HG03520 (cell line): ENCODE results near the gene LPIN1.

Experiments
- ATAC-seq: cut with Tn5 transposase; IDR thresholded peaks from one replicate; pipeline ENCODE4 v1.9.1; 2021; ENCODE audit warnings: mild to moderate bottlenecking, moderate library complexity; ENCODE audit not compliant: unreplicated experiment

LPIN1 gene, protein sequence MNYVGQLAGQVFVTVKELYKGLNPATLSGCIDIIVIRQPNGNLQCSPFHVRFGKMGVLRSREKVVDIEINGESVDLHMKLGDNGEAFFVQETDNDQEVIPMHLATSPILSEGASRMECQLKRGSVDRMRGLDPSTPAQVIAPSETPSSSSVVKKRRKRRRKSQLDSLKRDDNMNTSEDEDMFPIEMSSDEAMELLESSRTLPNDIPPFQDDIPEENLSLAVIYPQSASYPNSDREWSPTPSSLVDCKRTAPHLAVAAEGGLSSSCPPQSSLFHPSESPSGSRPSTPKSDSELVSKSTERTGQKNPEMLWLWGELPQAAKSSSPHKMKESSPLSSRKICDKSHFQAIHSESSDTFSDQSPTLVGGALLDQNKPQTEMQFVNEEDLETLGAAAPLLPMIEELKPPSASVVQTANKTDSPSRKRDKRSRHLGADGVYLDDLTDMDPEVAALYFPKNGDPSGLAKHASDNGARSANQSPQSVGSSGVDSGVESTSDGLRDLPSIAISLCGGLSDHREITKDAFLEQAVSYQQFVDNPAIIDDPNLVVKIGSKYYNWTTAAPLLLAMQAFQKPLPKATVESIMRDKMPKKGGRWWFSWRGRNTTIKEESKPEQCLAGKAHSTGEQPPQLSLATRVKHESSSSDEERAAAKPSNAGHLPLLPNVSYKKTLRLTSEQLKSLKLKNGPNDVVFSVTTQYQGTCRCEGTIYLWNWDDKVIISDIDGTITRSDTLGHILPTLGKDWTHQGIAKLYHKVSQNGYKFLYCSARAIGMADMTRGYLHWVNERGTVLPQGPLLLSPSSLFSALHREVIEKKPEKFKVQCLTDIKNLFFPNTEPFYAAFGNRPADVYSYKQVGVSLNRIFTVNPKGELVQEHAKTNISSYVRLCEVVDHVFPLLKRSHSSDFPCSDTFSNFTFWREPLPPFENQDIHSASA

DNA sequence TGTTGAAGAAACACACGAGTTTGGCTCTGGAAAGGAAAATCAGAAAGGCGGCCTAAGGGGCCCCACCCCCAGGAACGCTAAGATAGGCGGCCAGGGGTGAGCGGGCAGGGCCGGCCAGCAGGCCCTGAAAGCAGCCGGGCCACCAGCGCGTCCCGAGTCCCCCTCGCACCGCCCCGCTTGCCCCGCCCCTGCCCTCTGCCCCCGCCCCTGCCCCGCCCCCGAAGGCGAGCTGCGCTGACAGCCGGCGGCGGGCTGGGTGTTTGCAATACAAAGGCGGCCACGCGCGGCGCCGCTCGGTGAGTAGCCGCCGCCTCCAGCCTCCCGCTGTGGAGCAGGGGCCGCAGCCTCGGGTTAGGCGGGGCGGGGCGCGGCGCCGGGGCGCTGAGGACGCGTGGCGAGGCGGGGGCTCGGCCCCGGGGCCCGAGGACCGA, at the start of gene LPIN1:
TSS of gene LPIN1 (plus strand) at position 257 of the 431 bp plus-strand sequence. CDS start 18,910 bp downstream, outside the sequence.
- ATAC-seq = peak; percentile 48

DNA sequence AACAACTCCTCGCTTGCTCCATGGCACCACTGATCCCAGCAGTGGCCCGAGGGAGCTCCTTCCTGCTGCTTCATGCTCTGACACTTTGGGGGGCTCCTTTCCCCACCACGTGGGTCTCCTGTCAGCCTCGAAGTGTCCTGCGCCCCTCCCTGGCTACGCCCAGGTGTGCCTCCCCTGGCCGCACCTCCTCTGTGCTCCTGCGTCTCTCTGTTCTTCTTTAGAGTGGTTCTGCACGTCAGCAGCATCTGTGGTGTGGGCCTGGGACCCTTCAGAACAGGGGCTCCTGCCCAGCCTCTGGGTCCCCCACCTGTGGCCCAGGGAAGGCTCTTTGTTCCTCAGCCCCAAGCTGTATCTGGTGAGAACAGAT, 49.7 kb upstream of the LPIN1 start:
- ATAC-seq = no peak

DNA sequence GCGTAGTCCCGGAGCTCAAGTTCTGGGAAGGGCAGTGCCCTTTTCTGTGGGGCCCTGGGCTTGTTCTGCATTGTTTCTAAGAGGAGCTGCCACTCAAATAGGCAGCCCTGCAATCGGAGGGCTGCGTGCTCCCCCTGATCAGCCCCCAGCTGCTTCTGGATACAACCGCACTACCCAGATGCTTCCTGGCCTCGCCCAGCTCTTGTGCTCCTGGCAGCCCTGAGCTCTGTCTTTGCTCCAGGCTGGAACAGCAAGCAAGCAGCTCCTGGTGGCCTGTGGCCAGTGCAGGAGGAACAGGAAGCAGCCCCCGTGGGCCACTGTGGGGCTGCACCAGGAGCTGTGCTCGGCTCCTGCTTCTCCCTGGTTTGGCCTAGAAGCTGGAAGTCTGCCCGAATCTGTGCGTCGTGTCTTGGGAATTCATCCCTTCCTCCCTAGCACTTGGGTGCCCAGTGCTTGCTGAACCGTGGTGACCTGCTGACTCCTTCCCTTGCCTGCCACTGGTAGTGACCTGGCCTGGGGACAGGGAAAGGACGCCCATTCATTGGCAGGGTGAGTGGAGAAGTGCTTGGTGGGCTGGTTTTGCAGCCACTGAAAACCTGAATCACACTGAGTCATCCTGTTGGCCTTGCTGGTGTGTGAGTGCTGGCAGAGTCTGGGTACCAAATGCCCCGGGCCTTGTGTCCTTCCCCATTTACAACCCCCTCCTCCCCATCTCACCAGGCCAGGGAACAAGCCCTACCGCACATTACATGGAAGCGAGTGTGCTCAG, 49.1 kb upstream of the LPIN1 start:
- no peak for ATAC-seq

DNA sequence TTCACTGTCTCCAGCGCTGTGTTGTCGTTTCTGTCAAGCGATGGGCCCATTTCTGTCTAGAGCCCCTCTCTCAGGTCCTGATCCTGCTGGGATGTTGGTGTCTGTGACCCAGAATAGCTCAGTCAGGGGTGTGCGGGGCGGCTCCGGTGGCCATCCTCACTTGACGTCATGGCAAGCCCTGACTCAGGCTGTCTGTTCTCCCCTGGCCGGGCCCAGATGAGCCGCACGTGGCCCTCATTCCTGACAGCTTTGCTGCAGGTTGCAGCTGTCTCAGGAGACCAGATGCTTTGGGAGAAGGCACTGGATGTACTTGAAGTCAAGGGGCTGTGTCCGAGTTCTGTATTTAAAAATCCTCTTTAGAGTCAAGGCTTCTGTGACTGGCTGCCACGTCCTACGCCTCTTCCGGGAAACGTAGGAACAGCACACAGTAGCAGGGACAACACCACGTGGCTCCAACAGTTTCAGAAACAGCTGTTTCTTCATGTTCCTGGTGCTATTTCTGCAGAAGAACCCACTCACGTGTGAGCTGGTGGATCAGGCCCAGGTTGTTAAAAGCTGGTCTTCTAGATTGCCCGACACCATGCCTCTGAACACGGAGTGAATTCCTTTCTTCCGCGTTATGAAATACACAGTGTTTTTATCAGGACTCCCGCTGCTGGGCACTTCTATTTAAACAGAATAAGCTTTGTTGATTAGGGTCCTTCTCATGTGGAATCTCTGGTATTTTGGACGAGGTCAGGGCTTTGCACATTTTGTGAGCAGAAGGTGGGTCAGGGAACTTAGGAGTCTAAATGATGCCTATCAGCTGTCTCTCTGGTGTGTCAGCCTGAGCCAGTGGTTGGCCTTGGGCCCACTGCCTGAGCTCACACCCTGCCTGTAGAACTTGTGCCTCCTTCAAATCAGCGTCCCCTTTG, 48.2 kb upstream of the LPIN1 start:
- ATAC-seq = no peak

DNA sequence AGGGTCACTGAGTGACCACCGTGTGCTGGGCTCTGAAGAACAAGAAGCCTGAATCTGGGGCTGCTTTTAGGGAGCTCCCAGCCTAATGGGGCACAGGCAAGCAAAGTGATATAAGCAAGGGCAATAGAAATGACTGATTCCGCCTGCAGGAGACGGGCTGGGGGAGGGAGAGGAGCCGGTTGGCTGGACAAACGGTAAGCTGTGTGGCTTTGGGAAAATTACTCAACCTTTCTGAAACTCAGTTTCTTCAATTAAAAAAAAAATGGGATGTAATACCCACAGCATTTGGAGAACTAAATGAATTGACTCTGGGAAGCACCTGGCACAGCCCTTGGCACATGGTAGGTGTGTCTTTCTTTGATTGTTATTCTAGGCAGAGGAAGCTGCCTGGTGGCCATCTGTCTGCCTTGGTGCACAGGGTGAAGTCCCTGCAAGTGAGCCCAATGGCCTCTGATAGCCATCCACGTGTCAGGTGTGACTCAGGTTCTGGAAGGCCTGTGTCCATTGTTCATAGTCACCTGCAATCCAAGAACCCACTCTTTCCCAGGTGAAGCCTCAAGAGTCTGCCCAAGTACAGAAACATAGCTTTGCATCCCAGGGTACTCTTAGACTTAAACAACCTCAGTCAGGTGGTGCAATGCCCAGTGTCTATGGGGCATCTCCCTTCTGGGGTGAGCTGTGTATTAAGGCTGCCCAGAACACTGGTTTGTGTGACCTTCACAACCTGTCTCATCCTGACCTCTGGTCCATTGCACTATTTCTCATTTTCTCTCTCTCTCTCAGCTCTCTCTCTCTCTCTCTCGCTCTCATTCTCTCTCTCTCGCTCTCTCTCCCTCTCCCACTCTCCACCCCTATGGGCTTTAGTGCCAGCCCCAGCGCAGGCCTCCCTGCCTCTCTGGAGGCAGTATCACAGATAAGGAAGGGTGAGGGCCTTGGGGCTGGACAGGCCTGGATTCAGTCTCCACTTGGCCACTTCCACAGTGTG, 46.5 kb upstream of the LPIN1 start:
- no peak for ATAC-seq

DNA sequence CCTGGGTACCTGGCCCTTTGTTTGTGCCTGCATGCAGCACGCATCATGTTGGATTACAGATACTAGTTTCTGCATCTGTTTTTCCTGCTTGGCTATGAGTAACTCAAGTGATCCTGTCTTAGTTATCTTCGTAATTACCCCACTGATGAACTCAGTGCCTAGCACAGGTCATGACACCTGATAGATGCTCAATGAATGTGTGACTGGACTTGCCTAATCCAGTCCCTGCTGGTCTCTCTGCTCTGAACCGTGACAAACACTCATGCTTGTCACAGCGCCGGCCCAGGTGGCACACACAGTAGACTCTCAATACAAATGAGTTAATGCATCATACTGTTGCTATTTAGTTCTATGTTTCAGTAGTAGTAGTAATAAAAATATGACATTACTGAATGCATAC, 45.2 kb upstream of the LPIN1 start:
- no peak for ATAC-seq

DNA sequence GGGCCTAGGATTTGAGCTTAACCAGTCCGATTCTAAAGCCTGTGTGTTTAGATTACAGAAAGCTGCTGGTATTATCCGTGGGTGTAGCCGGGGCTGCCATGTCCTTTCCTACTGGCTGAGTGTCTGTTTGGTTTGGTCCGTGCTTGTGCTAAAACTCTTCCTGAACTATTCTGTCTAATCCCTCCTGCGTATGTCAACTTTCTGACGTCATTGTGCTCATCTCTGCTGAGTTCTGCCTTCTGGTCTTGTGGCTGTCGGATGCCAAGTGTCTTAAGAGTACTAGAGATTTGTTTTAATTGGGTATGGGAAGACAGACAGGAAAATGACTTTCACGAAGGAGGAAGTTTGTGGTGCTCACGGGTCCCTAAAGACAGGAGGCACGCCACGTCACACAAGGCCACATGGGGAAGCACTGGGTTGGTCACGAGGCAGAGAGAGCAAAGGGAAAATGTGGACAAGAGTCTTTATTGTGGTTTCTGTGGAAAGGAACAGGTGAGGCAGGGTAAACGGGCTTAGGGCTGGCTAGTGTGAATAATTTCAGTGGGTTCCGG, 44.6 kb upstream of the LPIN1 start:
- no peak for ATAC-seq

DNA sequence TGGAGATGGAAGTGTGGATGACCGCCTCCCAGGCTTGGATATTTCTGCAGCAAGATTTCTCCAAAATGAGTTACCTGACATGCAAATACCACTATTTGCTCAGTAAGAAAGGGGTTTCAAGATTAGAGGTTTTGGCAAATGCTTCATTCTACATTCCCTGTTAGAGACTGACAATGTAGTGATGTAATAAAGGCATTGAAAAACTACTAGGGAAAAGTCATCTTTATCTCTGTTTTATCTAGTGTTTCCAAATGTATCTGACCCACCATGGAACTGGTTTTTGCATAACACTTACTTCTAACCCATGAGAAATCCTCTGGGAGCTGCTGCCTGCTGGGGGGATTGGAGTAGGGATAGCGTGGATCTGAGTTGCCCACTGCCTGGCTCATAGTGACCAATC, 43.5 kb upstream of the LPIN1 start:
- ATAC-seq = no peak

DNA sequence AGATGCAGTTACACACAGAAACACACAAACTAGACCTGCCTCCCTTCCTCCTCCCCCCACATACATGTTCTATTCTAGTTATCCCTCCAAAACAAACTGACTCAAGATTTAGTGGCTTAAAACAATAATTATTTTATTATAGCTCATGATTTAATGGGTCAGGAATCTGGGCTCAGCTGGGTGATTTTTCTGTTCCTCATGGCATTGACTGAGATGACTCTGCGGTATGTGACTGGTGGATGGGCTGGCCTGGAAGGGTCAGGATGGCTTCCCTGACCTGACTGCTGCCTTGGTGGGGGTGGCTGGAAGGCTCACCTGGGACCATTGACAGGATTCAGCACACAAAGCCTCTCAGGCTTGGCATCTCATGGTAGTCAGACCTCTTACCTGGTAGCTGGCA, 42.7 kb upstream of the LPIN1 start:
- ATAC-seq = no peak

DNA sequence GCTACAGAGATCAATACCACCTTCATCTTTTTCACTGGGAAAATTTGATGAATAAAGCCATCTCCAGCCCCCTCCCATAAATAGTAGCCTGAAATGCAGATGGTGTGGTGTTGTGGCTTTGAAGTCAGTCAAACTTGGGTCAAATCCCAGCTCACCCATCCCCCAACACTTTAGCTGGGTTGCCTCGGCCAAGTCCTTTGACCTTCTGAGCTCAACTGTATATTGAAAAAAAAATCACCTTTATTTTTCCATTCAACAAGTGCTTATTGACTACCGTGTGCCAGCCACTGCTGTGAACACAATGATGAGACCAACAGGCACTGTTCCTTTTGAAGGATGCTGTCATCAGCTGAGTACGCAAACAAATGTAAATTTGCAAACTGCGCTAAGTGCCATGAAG, 41.4 kb upstream of the LPIN1 start:
- no peak for ATAC-seq

DNA sequence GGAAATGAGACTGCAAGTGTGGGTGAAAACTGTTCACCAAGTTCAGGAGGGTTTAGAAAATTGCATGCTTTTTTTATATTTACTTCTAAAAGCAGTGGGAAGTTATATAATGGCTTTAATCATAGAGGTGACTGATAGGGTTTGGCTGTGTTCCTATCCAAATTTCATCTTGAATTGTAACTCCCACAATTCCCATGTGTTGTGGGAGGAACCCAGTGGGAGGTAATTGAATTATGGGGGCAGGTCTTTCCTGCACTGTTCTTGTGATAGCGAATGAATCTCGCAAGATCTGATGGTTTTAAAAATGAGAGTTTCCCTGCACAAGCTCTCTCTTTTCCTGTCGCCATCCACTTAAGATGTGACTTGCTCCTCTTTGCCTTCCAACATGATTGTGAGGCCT, 40.7 kb upstream of the LPIN1 start:
- no peak for ATAC-seq

DNA sequence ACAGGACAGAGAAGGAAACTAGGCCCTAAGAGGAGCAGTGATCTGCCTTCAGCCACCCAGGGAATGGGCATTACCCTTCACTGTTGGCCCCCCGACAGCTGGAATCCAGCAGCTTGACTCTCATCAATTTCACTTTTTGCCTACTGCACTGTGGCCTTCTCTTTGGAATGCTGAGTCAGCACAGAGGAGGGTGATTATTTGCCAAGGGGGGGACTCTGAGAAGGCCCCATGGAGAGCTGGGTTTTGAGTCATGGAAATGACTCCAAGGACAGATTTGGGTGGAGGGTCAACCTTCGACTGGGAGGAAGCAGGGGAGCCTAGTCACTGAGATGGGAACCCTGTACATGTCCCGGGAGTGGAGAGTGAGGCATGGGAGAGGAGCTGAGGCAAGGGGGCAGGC, 38.3 kb upstream of the LPIN1 start:
- ATAC-seq = no peak

DNA sequence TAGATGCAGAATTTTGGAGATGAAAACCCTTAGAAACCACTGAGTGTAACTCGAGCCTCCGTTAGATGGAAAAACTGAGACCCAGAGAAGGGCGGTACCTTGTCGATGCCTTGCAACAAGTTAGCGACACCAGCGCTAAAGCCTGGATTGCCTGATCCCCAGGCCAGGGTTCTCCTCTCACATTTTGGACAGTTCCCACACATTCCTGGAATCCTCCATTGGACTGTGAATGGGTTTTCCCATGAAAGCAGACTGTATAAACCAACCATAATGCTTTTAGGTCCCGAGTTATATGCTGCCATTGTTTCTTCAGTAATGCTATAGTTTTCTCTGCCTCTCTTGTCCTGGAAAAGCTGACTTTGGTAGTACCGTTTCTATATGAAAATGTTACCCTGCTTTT, 37.1 kb upstream of the LPIN1 start:
- no peak for ATAC-seq

DNA sequence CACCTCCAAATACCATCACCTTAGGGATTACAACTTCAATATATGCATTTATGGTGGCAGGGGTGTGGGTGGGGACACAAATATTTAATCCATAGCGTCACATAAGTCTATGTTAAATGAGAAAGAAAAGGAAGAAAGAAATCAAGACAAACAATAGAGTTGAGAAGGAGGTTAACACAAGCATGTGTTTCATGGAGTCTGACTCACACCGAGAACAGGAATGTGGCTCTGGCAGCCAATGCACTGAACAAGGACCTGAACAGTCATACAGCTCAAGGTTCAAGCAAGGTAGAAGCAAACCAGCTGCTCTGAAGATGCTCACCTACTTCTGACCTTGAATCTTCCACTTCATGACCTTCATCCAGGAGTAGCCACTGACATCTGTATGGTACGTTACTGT, 36.2 kb upstream of the LPIN1 start:
- no peak for ATAC-seq

DNA sequence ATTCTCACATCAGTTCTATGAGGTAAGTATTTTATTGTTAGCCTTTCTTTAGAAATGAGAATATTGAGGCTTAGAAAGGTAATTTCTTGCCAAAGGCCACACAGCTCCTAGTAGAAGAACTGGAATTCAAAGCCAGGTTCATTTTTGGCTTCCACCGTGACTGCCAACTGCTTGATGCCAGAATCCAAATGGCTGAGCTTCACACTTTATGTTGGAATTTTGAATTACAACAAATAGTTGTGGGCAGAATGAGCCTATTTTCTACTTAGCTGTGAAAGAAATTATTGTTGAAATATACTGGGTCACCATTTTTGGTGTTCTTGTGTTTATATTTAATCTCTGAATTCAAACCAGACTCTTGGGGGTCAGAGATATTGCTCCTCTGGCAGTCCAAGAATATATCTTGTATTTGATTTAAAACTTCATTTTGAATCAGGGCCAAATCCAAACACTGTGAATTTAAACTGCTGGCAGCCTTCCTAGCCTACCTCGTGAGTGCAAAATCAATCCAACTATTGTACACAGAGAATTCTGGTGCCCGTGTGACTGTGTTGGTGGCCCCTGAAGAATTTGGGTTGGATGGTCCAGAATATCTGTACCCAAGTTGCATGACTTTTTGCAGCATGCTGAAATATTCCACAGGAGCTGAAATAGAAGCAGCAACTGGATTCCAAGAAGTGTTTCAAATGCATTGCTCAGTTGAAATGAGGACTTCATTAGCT, 35.6 kb upstream of the LPIN1 start:
- no peak for ATAC-seq

DNA sequence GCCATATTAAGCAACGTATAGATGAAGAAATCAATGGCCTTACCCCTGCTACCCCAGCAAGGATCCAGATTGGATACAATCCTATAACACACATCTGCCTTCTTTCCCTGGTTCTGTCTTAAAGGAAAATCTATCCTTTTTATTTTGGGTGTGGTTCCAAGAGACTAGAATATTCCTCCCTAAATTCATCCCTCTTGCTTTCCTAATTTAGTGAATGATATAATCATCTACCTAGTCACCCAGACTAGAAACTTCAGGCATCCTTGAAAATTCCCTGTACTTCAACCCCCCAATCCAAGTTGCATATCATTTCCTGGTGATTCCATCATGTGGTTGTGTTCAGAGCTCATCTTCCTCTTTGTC, 35.1 kb upstream of the LPIN1 start:
- ATAC-seq = no peak

DNA sequence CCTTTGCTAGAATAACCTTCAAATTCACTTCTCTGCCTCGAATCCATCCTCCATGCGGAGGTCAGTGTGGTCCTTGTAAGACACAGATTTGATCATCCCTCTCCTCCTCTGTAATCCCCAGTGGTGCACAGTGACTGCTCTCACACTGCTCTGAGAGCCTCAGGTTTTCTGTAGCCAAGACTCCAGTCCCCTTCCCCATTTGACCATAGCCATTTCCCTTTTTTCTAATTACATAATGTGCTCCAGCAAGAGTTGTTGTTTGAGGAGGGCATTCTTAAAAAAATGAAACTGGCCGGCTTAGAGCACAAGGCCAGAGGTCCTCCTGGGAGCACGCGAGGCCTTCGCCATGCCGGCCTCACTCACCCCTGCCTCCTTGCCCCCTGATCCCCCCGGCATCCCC, 34.7 kb upstream of the LPIN1 start:
- no peak for ATAC-seq

DNA sequence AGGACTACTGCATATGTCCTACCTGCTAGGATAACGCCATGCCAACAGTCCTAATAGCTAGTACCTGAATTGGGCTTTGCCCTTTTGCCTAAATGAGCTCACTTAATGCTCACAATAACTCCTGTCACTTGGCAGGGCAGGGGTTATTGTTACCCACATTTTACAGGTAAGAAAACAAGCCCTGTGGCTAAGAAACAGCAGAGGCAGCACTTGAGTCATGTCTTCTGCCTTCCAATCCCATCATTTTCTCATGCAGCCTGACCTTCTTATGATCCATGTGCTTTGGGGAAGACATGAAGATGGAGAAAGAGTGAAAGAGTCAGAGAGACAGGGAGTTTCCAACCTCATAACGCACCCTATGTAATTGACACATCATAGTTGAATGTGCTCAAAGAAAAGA, 33.6 kb upstream of the LPIN1 start:
- ATAC-seq = no peak
